DND-41 (cell line): ENCODE data around the gene POT1.
A peak's percentile ranks its signal among the peaks of the same experiment; 100 is the strongest.

Source experiments
- ATAC-seq: fragments of 200-7000 bp; cut with Tn5 transposase; 3 replicates; pipeline ENCODE4 v1.9.1; 2021; ENCODE audit warnings: low read depth; ENCODE audit not compliant: insufficient read depth
- DNase-seq: peaks from one replicate; pipeline ENCODE4 v3.0.0-alpha.2; 2020
- H2AFZ ChIP-seq: 2 replicates; pipeline ENCODE4 v1.6.0; 2012; ENCODE audit warnings: low read depth, low read length
- H3K27ac ChIP-seq: 2 replicates; pipeline ENCODE4 v1.5.1; 2012; ENCODE audit warnings: low read length, inconsistent platforms
- H3K27me3 ChIP-seq: fragments of 200-600 bp; sonication (generic); 2 replicates; pipeline ENCODE4 v1.6.0; 2012; ENCODE audit warnings: low read length, mild to moderate bottlenecking, inconsistent platforms; ENCODE audit not compliant: insufficient read depth, poor library complexity
- H3K36me3 ChIP-seq: 2 replicates; pipeline ENCODE4 v1.5.1; 2012; ENCODE audit warnings: low read length, inconsistent platforms; ENCODE audit not compliant: insufficient read depth
- H3K4me1 ChIP-seq: 2 replicates; pipeline ENCODE4 v1.5.1; 2012; ENCODE audit warnings: mild to moderate bottlenecking, low read length; ENCODE audit not compliant: insufficient read depth
- H3K4me2 ChIP-seq: 2 replicates; pipeline ENCODE4 v1.6.0; 2012; ENCODE audit warnings: mild to moderate bottlenecking, moderate library complexity, low read length, inconsistent platforms; ENCODE audit not compliant: insufficient read depth
- H3K4me3 ChIP-seq, 2 experiments: fragments of 200-600 bp in 1 of 2; shearing (Covaris generic) in 1 of 2; 2 replicates each; pipeline ENCODE4 v1.5.1; 2012 to 2016; ENCODE audit warnings: inconsistent platforms in 2 of 2, low read length in 2 of 2, mild to moderate bottlenecking in 2 of 2, low read depth in 1 of 2, moderate library complexity in 1 of 2
- H3K79me2 ChIP-seq: 2 replicates; pipeline ENCODE4 v1.6.0; 2012; ENCODE audit warnings: low read length, inconsistent platforms; ENCODE audit not compliant: insufficient read depth
- H3K9ac ChIP-seq: 2 replicates; pipeline ENCODE4 v1.6.0; 2012; ENCODE audit warnings: low read depth, mild to moderate bottlenecking, inconsistent platforms, low read length, moderate library complexity
- H3K9me3 ChIP-seq: 2 replicates; pipeline ENCODE4 v1.5.1; 2012; ENCODE audit warnings: low read length, moderate library complexity, mild to moderate bottlenecking, inconsistent platforms; ENCODE audit not compliant: insufficient read depth, severe bottlenecking
- H4K20me1 ChIP-seq: 2 replicates; pipeline ENCODE4 v1.6.0; 2012; ENCODE audit warnings: low read length; ENCODE audit not compliant: insufficient read depth
- EZH2 ChIP-seq: IDR thresholded peaks from 3 replicates; pipeline ENCODE4 v1.6.1; 2012; ENCODE audit warnings: borderline replicate concordance, low read depth, mild to moderate bottlenecking, moderate library complexity, low read length, inconsistent platforms; ENCODE audit not compliant: severe bottlenecking
- TF ChIP-seq, protein P1 (sequence below): IDR thresholded peaks from 2 replicates; pipeline ENCODE4 v1.5.1; 2012; ENCODE audit warnings: borderline replicate concordance, low read length, moderate library complexity, mild to moderate bottlenecking; ENCODE audit not compliant: poor library complexity, severe bottlenecking; ENCODE audit errors: extremely low read depth

POT1 gene

GRCh38 chr7:124857672-124858235 lies 71.9 kb downstream of the POT1 start:
- Histone ChIP-seq H3K4me2 (no peak overlapping the region), H3K79me2 (no peaks in the 10 kb centered on the region), H3K9ac (no peak overlapping the region), H3K27ac (no peak overlapping the region), H3K36me3 (peaks cover 37% of the 10 kb centered on the region), H3K27me3 (no peaks in the 10 kb centered on the region), H2AFZ (no peak overlapping the region), H4K20me1 (no peaks in the 10 kb centered on the region; the same call in 1 of the 2 replicates), H3K4me1 (no peaks in the 10 kb centered on the region), H3K4me3 (no peak overlapping the region), H3K9me3 (peaks cover 7% of the 10 kb centered on the region)
- ATAC-seq = no peak
- DNase-seq = no peak
- TF ChIP-seq EZH2 = no peak
- TF ChIP-seq, protein P1, sequence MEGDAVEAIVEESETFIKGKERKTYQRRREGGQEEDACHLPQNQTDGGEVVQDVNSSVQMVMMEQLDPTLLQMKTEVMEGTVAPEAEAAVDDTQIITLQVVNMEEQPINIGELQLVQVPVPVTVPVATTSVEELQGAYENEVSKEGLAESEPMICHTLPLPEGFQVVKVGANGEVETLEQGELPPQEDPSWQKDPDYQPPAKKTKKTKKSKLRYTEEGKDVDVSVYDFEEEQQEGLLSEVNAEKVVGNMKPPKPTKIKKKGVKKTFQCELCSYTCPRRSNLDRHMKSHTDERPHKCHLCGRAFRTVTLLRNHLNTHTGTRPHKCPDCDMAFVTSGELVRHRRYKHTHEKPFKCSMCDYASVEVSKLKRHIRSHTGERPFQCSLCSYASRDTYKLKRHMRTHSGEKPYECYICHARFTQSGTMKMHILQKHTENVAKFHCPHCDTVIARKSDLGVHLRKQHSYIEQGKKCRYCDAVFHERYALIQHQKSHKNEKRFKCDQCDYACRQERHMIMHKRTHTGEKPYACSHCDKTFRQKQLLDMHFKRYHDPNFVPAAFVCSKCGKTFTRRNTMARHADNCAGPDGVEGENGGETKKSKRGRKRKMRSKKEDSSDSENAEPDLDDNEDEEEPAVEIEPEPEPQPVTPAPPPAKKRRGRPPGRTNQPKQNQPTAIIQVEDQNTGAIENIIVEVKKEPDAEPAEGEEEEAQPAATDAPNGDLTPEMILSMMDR = no peak

- Histone ChIP-seq H3K27ac (no peak overlapping the region), H3K27me3 (no peaks in the 10 kb centered on the region)
- TF ChIP-seq EZH2 = no peak
- TF ChIP-seq, protein P1 = peak; percentile 71
Measured at GRCh38 chr7:124856299-124856888, 73.2 kb downstream of the POT1 start.

DNA sequence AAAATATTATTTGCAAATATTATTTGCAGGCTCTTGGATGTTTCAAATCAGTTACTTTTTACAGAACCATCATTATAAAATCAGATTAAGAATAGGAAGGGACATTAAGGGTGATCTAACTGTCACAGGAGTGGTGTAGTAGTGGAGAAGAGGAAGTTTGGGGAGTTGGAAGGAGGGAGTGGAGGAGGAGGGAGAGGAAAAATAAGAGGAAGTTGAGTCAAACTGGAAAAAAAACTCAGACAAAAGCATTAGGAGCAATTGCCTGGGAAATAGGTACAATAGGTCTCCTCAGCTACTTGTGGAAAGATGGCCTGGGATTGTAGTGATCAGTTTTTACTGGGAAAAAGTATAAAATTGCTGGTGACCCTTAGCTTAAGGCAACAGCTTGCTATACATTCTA lies 86.3 kb downstream of the POT1 start:
- no peak overlapping the region for H3K4me2 ChIP-seq
- ATAC-seq = no peak
- no peak overlapping the region for H3K9ac ChIP-seq
- peaks cover 30% of the 10 kb centered on the region for H3K36me3 ChIP-seq
- H4K20me1 ChIP-seq = no peaks in the 10 kb centered on the region
- no peak for TF ChIP-seq EZH2
- TF ChIP-seq, protein P1 = no peak
- no peaks in the 10 kb centered on the region for H3K9me3 ChIP-seq
- no peak overlapping the region for H3K4me3 ChIP-seq
- no peak overlapping the region for H2AFZ ChIP-seq
- no peak for DNase-seq
- no peak overlapping the region for H3K27ac ChIP-seq
- no peaks in the 10 kb centered on the region for H3K27me3 ChIP-seq
- no peaks in the 10 kb centered on the region for H3K4me1 ChIP-seq
- H3K79me2 ChIP-seq = no peaks in the 10 kb centered on the region

More at GRCh38 chr7:124856299-124856888, 73.2 kb downstream of the POT1 start:
- H3K79me2 ChIP-seq = no peaks in the 10 kb centered on the region
- H2AFZ ChIP-seq = no peak overlapping the region
- peaks cover 7% of the 10 kb centered on the region for H3K9me3 ChIP-seq
- ATAC-seq (peak; percentile 60), DNase-seq (no peak)
- H3K4me2 ChIP-seq = no peak overlapping the region
- H4K20me1 ChIP-seq = no peaks in the 10 kb centered on the region; the same call in 1 of the 2 replicates
- H3K4me1 ChIP-seq = no peaks in the 10 kb centered on the region
- H3K4me3 ChIP-seq = no peak overlapping the region
- peaks cover 30% of the 10 kb centered on the region for H3K36me3 ChIP-seq
- H3K9ac ChIP-seq = no peak overlapping the region
